OCI-LY3 (cell line): ENCODE data around the gene VOPP1.

Source experiments
- H2AFZ ChIP-seq: fragments of 200-600, 300-600 bp; shearing (Covaris generic); 2 replicates; pipeline ENCODE4 v1.6.0; 2014; ENCODE audit warnings: antibody characterized with exemption, low read depth, low read length
- H3K27ac ChIP-seq: fragments of 200-600, 300-600 bp; sonication (generic); 2 replicates; pipeline ENCODE4 v1.5.1; 2014; ENCODE audit warnings: mild to moderate bottlenecking, low read length, moderate library complexity, mixed read lengths
- H3K27me3 ChIP-seq: fragments of 200-600, 300-600 bp; sonication (generic); 2 replicates; pipeline ENCODE4 v1.6.1; 2014; ENCODE audit warnings: low read depth, low read length, mixed read lengths
- H3K36me3 ChIP-seq: fragments of 200-600, 300-600 bp; sonication (generic); replicated peaks from 2 replicates; pipeline ENCODE3; 2014; ENCODE audit warnings: low read depth, low read length, mixed read lengths
- H3K4me1 ChIP-seq: fragments of 300-600, 200-600 bp; sonication (generic); 2 replicates; pipeline ENCODE4 v1.6.1; 2014; ENCODE audit warnings: low read length, mixed read lengths
- H3K4me2 ChIP-seq: fragments of 200-600, 300-600 bp; sonication (generic); 2 replicates; pipeline ENCODE4 v1.6.1; 2014; ENCODE audit warnings: low read length, mixed read lengths
- H3K4me3 ChIP-seq: fragments of 300-600, 200-600 bp; sonication (generic); 2 replicates; pipeline ENCODE4 v1.5.1; 2014; ENCODE audit warnings: antibody characterized with exemption, mild to moderate bottlenecking, low read length, moderate library complexity
- H3K79me2 ChIP-seq: fragments of 300-600, 200-600 bp; shearing (Covaris generic); 2 replicates; pipeline ENCODE4 v1.6.1; 2014; ENCODE audit warnings: mild to moderate bottlenecking, low read length, mixed read lengths
- H3K9ac ChIP-seq: fragments of 300-600, 200-600 bp; shearing (Covaris generic); 2 replicates; pipeline ENCODE4 v1.6.0; 2014; ENCODE audit warnings: mild to moderate bottlenecking, low read length, moderate library complexity
- H3K9me3 ChIP-seq: fragments of 200-600, 300-600 bp; shearing (Covaris generic); 2 replicates; pipeline ENCODE4 v1.6.1; 2014; ENCODE audit warnings: low read length, mixed read lengths; ENCODE audit not compliant: insufficient read depth
- H4K20me1 ChIP-seq: fragments of 200-600, 300-600 bp; sonication (generic); 2 replicates; pipeline ENCODE4 v1.6.1; 2016; ENCODE audit warnings: low read length, mixed read lengths; ENCODE audit not compliant: insufficient read depth
- CTCF ChIP-seq: fragments of 200-600, 300-600 bp; sonication (generic); IDR thresholded peaks from 2 replicates; pipeline ENCODE4 v1.5.1; 2014; ENCODE audit warnings: antibody characterized with exemption, low read length, low read depth
- EZH2phosphoT487 ChIP-seq: fragments of 200-600 bp; shearing (Covaris generic); IDR thresholded peaks from 2 replicates; pipeline ENCODE4 v1.6.1; 2018; ENCODE audit warnings: antibody characterized with exemption, mixed run types, low read depth

VOPP1 gene

GRCh38 chr7:55563596-55564325 is 8.5 kb downstream of the VOPP1 start:
- Histone ChIP-seq H3K4me1 (peaks cover 97% of the 10 kb centered on the region), H3K9ac (peak overlapping the region; percentile 48; the same call in 1 of the 2 replicates), H4K20me1 (peaks cover 98% of the 10 kb centered on the region), H3K79me2 (peaks cover 100% of the 10 kb centered on the region), H3K4me2 (peak overlapping the region; percentile 95), H3K4me3 (peak overlapping the region; percentile 48), H3K9me3 (no peaks in the 10 kb centered on the region), H2AFZ (no peak overlapping the region), H3K27me3 (no peaks in the 10 kb centered on the region), H3K36me3 (peaks cover 48% of the 10 kb centered on the region), H3K27ac (peak overlapping the region; percentile 47)
- TF ChIP-seq EZH2phosphoT487 (no peak), CTCF (no peak)

GRCh38 chr7:55561690-55562089 is 10.6 kb downstream of the VOPP1 start:
- H4K20me1 ChIP-seq = peaks cover 99% of the 10 kb centered on the region
- no peaks in the 10 kb centered on the region for H3K9me3 ChIP-seq
- H2AFZ ChIP-seq = no peak overlapping the region
- TF ChIP-seq CTCF (no peak), EZH2phosphoT487 (no peak)
- H3K9ac ChIP-seq = no peak overlapping the region
- H3K27me3 ChIP-seq = no peaks in the 10 kb centered on the region
- peaks cover 100% of the 10 kb centered on the region for H3K79me2 ChIP-seq
- no peak overlapping the region for H3K4me3 ChIP-seq
- H3K27ac ChIP-seq = peak overlapping the region; percentile 55
- H3K4me1 ChIP-seq = peaks cover 98% of the 10 kb centered on the region
- peaks cover 35% of the 10 kb centered on the region for H3K36me3 ChIP-seq
- H3K4me2 ChIP-seq = peak overlapping the region; percentile 95

GRCh38 chr7:55558962-55559920 is 13.1 kb downstream of the VOPP1 start:
- Histone ChIP-seq H3K27ac (peak overlapping the region; percentile 96), H3K36me3 (peaks cover 41% of the 10 kb centered on the region), H3K79me2 (peaks cover 100% of the 10 kb centered on the region), H3K9me3 (no peaks in the 10 kb centered on the region), H2AFZ (no peak overlapping the region), H3K4me1 (peaks cover 99% of the 10 kb centered on the region), H3K9ac (peak overlapping the region; percentile 12), H3K27me3 (no peaks in the 10 kb centered on the region), H3K4me2 (peak overlapping the region; percentile 99), H4K20me1 (peaks cover 100% of the 10 kb centered on the region), H3K4me3 (peak overlapping the region; percentile 74)
- TF ChIP-seq EZH2phosphoT487 (no peak), CTCF (no peak)

GRCh38 chr7:55557666-55558188 is 14.6 kb downstream of the VOPP1 start:
- H3K4me3 ChIP-seq = peak overlapping the region; percentile 74
- peak overlapping the region; percentile 78 for H3K9ac ChIP-seq
- peaks cover 42% of the 10 kb centered on the region for H3K36me3 ChIP-seq
- peaks cover 100% of the 10 kb centered on the region for H3K79me2 ChIP-seq
- H3K9me3 ChIP-seq = no peaks in the 10 kb centered on the region
- TF ChIP-seq EZH2phosphoT487 (no peak), CTCF (no peak)
- H3K4me2 ChIP-seq = peak overlapping the region; percentile 99
- H4K20me1 ChIP-seq = peaks cover 100% of the 10 kb centered on the region
- H3K27me3 ChIP-seq = no peaks in the 10 kb centered on the region
- H3K27ac ChIP-seq = peak overlapping the region; percentile 96
- H2AFZ ChIP-seq = no peak overlapping the region
- H3K4me1 ChIP-seq = peaks cover 99% of the 10 kb centered on the region
